ENCODE results near the gene CUL2. TPM values are rescaled to one million over a fixed set of nuclear protein-coding genes. Genes with fewer than 3 reads are reported as not detected.

CUL2 gene
- total and polyA plus RNA-seq, 10 of the 15 experiments (the other 5 are each of a cell fraction or from before 2014, with no cell fraction given): 11.9 to 56.5 (median 33.2) TPM

GRCh38 chr10:35007858-35008301 is 82.3 kb downstream of the CUL2 start:
- H3K4me3 ChIP-seq: no peak overlapping the region
- no peaks in the 10 kb centered on the region for H3K4me1 ChIP-seq (ENCODE audit: control insufficient read depth, insufficient read depth, low read length)
- H3K4me2 ChIP-seq (ENCODE audit: control insufficient read depth, insufficient read depth): no peak overlapping the region
- H3K27ac ChIP-seq (ENCODE audit: control insufficient read depth, insufficient read depth): no peak overlapping the region
- WGBS (ENCODE audit: insufficient coverage, insufficient replicate concordance, low lambda C conversion rate, missing lambda C conversion rate): 95% methylated on average over 4 of the region's 4 CpGs
- in situ Hi-C loops (cut with MboI): no loop called here
- SMC1A ChIA-PET (ENCODE audit: uncharacterized antibody, unreplicated experiment): interaction anchor here (0.9 kb wide), 1 partner anchor 40 kb away, joined by 3 read pairs; no protein-coding TSS in a partner anchor
- H3K79me2 ChIP-seq (ENCODE audit: control insufficient read depth, insufficient read depth, low read length): no peaks in the 10 kb centered on the region
- no peak for DNase-seq (ENCODE audit: low read depth, low spot score)
- intact Hi-C loops (cut with micrococcal nuclease; ENCODE audit: unreplicated experiment): no loop called here
- peaks cover 0 to 14% of the 10 kb centered on the region in 2 experiments; a peak in 2 of 4 replicates for H3K36me3 ChIP-seq (ENCODE audit: control insufficient read depth in 2 of 2, insufficient read depth in 2 of 2, low read length in 1 of 2)
- H3K9ac ChIP-seq (ENCODE audit: control insufficient read depth, insufficient read depth, low read length): no peak overlapping the region
- ATAC-seq: no peak
- BruUV-seq (replicated peaks): no TSS peak
- H2AFZ ChIP-seq (ENCODE audit: control insufficient read depth, low read depth, low read length): no peak overlapping the region
- H4K20me1 ChIP-seq (ENCODE audit: control insufficient read depth, insufficient read depth): no peaks in the 10 kb centered on the region
- no peaks in the 10 kb centered on the region for H3K9me3 ChIP-seq (replicated peaks; ENCODE audit: control insufficient read depth, insufficient read depth, low read length)
- RAD21 ChIA-PET (ENCODE audit: unreplicated experiment): no interaction called here
- no peak for FAIRE-seq
- no peak for TF ChIP-seq POLR2A (IDR thresholded peaks at IDR 0.05; ENCODE audit: low read depth, low read length)
- no peak for TF ChIP-seq ZNF274 (IDR thresholded peaks at IDR 0.05; ENCODE audit: insufficient read depth, insufficient read length)
- TF ChIP-seq, protein P1, sequence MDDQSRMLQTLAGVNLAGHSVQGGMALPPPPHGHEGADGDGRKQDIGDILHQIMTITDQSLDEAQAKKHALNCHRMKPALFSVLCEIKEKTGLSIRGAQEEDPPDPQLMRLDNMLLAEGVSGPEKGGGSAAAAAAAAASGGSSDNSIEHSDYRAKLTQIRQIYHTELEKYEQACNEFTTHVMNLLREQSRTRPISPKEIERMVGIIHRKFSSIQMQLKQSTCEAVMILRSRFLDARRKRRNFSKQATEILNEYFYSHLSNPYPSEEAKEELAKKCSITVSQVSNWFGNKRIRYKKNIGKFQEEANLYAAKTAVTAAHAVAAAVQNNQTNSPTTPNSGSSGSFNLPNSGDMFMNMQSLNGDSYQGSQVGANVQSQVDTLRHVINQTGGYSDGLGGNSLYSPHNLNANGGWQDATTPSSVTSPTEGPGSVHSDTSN (IDR thresholded peaks at IDR 0.05; ENCODE audit: insufficient replicate concordance, low read depth, low read length): no peak
- TF ChIP-seq, protein P2, sequence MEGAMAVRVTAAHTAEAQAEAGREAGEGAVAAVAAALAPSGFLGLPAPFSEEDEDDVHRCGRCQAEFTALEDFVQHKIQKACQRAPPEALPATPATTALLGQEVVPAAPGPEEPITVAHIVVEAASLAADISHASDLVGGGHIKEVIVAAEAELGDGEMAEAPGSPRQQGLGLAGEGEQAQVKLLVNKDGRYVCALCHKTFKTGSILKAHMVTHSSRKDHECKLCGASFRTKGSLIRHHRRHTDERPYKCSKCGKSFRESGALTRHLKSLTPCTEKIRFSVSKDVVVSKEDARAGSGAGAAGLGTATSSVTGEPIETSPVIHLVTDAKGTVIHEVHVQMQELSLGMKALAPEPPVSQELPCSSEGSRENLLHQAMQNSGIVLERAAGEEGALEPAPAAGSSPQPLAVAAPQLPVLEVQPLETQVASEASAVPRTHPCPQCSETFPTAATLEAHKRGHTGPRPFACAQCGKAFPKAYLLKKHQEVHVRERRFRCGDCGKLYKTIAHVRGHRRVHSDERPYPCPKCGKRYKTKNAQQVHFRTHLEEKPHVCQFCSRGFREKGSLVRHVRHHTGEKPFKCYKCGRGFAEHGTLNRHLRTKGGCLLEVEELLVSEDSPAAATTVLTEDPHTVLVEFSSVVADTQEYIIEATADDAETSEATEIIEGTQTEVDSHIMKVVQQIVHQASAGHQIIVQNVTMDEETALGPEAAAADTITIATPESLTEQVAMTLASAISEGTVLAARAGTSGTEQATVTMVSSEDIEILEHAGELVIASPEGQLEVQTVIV (IDR thresholded peaks at IDR 0.05; ENCODE audit: borderline replicate concordance, partially characterized antibody): no peak
- TF ChIP-seq NFYB (IDR thresholded peaks at IDR 0.05; ENCODE audit: insufficient read depth, low read depth, low read length): no peak
- TF ChIP-seq, protein P3, sequence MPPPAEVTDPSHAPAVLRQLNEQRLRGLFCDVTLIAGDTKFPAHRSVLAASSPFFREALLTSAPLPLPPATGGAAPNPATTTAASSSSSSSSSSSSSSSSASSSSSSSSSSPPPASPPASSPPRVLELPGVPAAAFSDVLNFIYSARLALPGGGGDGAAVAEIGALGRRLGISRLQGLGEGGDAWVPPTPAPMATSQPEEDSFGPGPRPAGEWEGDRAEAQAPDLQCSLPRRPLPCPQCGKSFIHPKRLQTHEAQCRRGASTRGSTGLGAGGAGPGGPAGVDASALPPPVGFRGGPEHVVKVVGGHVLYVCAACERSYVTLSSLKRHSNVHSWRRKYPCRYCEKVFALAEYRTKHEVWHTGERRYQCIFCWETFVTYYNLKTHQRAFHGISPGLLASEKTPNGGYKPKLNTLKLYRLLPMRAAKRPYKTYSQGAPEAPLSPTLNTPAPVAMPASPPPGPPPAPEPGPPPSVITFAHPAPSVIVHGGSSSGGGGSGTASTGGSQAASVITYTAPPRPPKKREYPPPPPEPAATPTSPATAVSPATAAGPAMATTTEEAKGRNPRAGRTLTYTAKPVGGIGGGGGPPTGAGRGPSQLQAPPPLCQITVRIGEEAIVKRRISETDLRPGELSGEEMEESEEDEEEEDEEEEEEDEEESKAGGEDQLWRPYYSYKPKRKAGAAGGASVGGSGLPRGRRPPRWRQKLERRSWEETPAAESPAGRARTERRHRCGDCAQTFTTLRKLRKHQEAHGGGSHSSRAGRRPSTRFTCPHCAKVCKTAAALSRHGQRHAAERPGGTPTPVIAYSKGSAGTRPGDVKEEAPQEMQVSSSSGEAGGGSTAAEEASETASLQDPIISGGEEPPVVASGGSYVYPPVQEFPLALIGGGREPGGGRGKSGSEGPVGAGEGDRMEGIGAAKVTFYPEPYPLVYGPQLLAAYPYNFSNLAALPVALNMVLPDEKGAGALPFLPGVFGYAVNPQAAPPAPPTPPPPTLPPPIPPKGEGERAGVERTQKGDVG (CRISPR knock-in tag; IDR thresholded peaks at IDR 0.05): no peak
- TF ChIP-seq SMARCA5 (IDR thresholded peaks at IDR 0.05): no peak
- no peak for TF ChIP-seq RUNX3 (IDR thresholded peaks at IDR 0.05; ENCODE audit: low read length)
- no peak for TF ChIP-seq PAX8 (IDR thresholded peaks at IDR 0.05)
- TF ChIP-seq CHD2 (IDR thresholded peaks at IDR 0.05; ENCODE audit: borderline replicate concordance, low read depth, low read length): no peak
- no peak for TF ChIP-seq NFIC (IDR thresholded peaks at IDR 0.05; ENCODE audit: low read depth, low read length)
- CTCF ChIA-PET: interaction anchor here (0.9 kb wide), 1 partner anchor 13 kb away, joined by 3 read pairs; no protein-coding TSS in a partner anchor
- POLR2A ChIA-PET: no interaction called here
- no peaks in the 10 kb centered on the region for H3K27me3 ChIP-seq (replicated peaks in 1 of 2; ENCODE audit: control insufficient read depth in 2 of 2, insufficient read depth in 2 of 2, low read length in 1 of 2)

Data from GM12878 (cell line).